Psoas muscle (tissue), 8 donors: ENCODE results near the gene TXNRD1. TPM values are rescaled to one million over a fixed set of nuclear protein-coding genes. Genes with fewer than 3 reads are reported as not detected.

Source experiments
- ATAC-seq, 4 donors: fragments of 200-7000 bp; cut with Tn5 transposase; one replicate each; pipeline ENCODE4 v1.9.1; 2020; ENCODE audit warnings: moderate library complexity in 3 of 4, mild to moderate bottlenecking in 2 of 4
- DNase-seq, 2 donors: peaks; one replicate each; pipeline ENCODE4 v3.0.0-alpha.2; 2020
- H3K27ac ChIP-seq: fragments of 200-600 bp; one replicate; pipeline ENCODE4 v1.8.0; 2022
- H3K27me3 ChIP-seq, 3 donors: fragments of 200-600 bp in 1 of 3; one replicate each; pipeline versions ENCODE4 v1.6.1 to v1.8.0; 2013 to 2022; ENCODE audit warnings: low read length in 2 of 3, mild to moderate bottlenecking in 2 of 3, moderate library complexity in 1 of 3; ENCODE audit not compliant: insufficient read depth in 3 of 3
- H3K36me3 ChIP-seq, 2 donors: fragments of 200-600 bp in 1 of 2; one replicate each; pipeline versions ENCODE4 v1.6.1 to v1.8.0; 2013 to 2022; ENCODE audit warnings: low read depth in 1 of 2, mild to moderate bottlenecking in 1 of 2, moderate library complexity in 1 of 2; ENCODE audit not compliant: insufficient read depth in 1 of 2
- H3K4me1 ChIP-seq: fragments of 200-600 bp; one replicate; pipeline ENCODE4 v1.8.0; 2022
- H3K4me3 ChIP-seq: fragments of 200-600 bp; one replicate; pipeline ENCODE4 v1.8.0; 2022; ENCODE audit warnings: mild to moderate bottlenecking
- H3K9me3 ChIP-seq: fragments of 200-600 bp; one replicate; pipeline ENCODE4 v1.8.0; 2022
- CTCF ChIP-seq: fragments of 200-600 bp; IDR thresholded peaks from one replicate; pipeline ENCODE4 v1.8.0; 2022; ENCODE audit warnings: antibody characterized with exemption
- WGBS, 3 donors: extraction: QIAGEN DNeasy Blood & Tissue Kit; methylation state at CpG; one replicate each; pipeline versions ENCODE4 v1.1.6 to v1.1.7; 2013; 5-methylcytosine and 5-hydroxymethylcytosine counted together
- intact Hi-C, 2 donors: fragments of 100-400 bp; cut with DNase I; formaldehyde crosslinking; loops; one replicate each; pipeline versions ENCODE4 v1.11.0 to v1.14.2; 2022
- polyA plus RNA-seq, 3 donors: library from polyadenylated mRNA; stranded (reverse); fragments of 200-250 nt; gene quantifications; one replicate each; pipeline ENCODE4 v1.2.3, GENCODE V29; 2013
- total RNA-seq, 4 donors: library from RNA; stranded (reverse); fragmentation: NEBNext Ultra II Directional in 2 of 4; extraction: Animal tissue kit (Norgen Biotek cat#: 25700) in 2 of 4; gene quantifications; one replicate each; pipeline versions ENCODE4 v1.2.1 to v1.2.4, GENCODE V29; 2021 to 2023
- donor health status: healthy with polysubstance abuse.
- donor health status: DM: no; HTN: no; CAD: no; lungs with moderate emphysema.
- donor health status: Bipolar disorder and iron deficiency.
- donor health status: healthy.
- donor health status: DM: yes; HTN: yes; CAD: no.
- donor health status: DM: no; HTN: no; CAD: no.
- donor health status: DM: no; HTN: no; CAD: no.
- donor health status: DM: yes; HTN: yes; CAD: no.

Gene TXNRD1
- total and polyA plus RNA-seq, 7 donors: 46.0 to 249 (median 110) TPM

DNA sequence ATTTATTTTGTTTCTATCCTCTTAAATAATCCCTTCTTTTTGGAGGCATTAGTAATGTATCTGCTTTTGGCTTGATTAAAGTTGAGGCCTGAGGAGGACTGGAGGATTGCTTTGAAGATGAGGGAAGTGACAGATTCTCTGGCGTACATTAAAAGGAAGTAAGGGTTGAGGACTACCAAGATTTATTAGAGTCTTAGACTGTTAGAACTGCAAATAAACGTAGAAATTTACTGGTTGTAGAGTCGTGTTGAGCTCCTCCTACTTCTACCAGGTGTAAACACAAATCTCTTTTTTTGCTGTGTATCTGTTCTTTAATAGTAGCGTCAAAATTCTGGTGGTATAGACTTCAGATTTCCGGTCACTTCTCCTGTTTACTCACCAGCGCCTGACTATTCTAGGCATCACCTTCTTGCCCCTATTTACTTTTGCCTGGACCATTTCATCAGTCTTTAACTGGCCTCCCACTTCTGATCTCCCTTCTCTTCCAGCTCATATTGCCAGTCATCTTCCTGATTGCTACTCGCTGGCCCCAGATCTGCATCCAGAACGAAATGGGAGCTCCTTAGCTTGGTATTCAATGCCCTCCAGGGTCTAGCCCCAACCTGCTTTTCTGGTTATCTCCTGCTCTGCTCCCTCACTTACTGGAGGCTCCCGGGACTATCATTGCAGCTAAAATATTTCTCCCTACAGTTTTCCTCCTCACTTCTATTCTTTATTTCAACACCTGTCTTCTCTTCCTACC lies 79.5 kb downstream of the TXNRD1 start:
- Histone ChIP-seq H3K4me1 (peaks cover 72% of the 10 kb centered on the region), H3K4me3 (no peak overlapping the region), H3K27me3 (no peaks in the 10 kb centered on the region), H3K9me3 (no peaks in the 10 kb centered on the region), H3K36me3 (peaks cover 7 to 97% of the 10 kb centered on the region in 2 donors), H3K27ac (peak overlapping the region; percentile 52)
- WGBS, 3 donors: 67 to 81% (median 68%) methylated on average over 9 of the region's 9 CpGs
- no peak for TF ChIP-seq CTCF
- no peak for DNase-seq
- intact Hi-C loops: no loop called here
- peak in 1 of 4 donors; percentile 28 for ATAC-seq

GRCh38 chr12:104295954-104296353 lies 80.4 kb downstream of the TXNRD1 start:
- Histone ChIP-seq H3K4me3 (no peak overlapping the region), H3K27me3 (no peaks in the 10 kb centered on the region), H3K4me1 (peaks cover 73% of the 10 kb centered on the region), H3K36me3 (peaks cover 7 to 94% of the 10 kb centered on the region in 2 donors), H3K9me3 (no peaks in the 10 kb centered on the region), H3K27ac (no peak overlapping the region)
- WGBS, 3 donors: 70 to 95% (median 87%) methylated on average over 1 of the region's 1 CpG
- no peak for TF ChIP-seq CTCF
- no peak for ATAC-seq
- intact Hi-C loops: no loop called here
- DNase-seq: no peak

- H3K27ac ChIP-seq: peak overlapping the region; percentile 21
- peaks cover 7 to 86% of the 10 kb centered on the region in 2 donors for H3K36me3 ChIP-seq
- no peaks in the 10 kb centered on the region for H3K9me3 ChIP-seq
- intact Hi-C loops: no loop called here
- no peak for TF ChIP-seq CTCF
- H3K4me3 ChIP-seq: no peak overlapping the region
- no peaks in the 10 kb centered on the region for H3K27me3 ChIP-seq
- DNase-seq (no peak), ATAC-seq (no peak)
- 89 to 100% (median 93%) methylated on average over 4 of the region's 4 CpGs for WGBS, 3 donors
- H3K4me1 ChIP-seq: peaks cover 71% of the 10 kb centered on the region
Measured at GRCh38 chr12:104296718-104297117, 81.1 kb downstream of the TXNRD1 start.

DNA sequence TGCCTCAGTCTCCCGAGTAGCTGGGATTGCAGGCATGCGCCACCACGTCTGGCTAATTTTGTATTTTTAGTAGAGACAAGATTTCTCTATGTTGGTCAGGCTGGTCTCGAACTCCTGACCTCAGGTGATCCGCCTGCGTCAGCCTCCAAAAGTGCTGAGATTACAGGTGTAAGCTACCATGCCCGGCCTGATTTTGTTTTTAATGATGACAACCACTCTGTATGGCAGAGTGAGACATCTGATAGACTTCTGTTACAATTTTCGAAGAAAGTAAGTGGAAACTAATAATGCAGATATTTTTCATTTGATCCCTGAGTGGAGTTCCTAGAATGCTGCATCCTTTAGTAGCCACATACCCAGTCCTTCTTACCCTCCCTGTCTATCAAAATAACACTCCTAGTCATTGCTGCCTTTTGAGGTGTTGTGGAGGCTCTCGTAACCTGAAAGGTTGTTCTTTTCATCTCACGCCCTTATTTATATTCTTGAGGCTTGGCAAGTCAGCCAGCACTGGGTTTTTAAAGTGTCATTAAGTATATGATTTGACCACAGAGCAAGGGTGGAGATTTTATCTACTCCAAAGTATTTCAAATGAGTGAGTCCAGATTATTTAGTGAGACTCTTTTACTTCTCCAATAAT lies 82.0 kb downstream of the TXNRD1 start:
- no peak for ATAC-seq
- Histone ChIP-seq H3K9me3 (no peaks in the 10 kb centered on the region), H3K4me3 (no peak overlapping the region), H3K27me3 (no peaks in the 10 kb centered on the region), H3K36me3 (peaks cover 7 to 78% of the 10 kb centered on the region in 2 donors), H3K4me1 (peaks cover 71% of the 10 kb centered on the region), H3K27ac (peak overlapping the region; percentile 1)
- 94 to 97% (median 94%) methylated on average over 10 of the region's 10 CpGs for WGBS, 3 donors
- intact Hi-C loops: no loop called here
- no peak for TF ChIP-seq CTCF
- no peak for DNase-seq
